SK-N-SH treated with all-trans-retinoic acid at 6 μM for 48 hours (cell line): ENCODE data around the gene CD79A.

Experiments
- ATAC-seq: fragments of 200-7000 bp; cut with Tn5 transposase; 3 replicates; pipeline ENCODE4 v1.9.1; 2020; ENCODE audit warnings: mild to moderate bottlenecking, moderate library complexity
- ARNTL ChIP-seq: fragments of 450-650 bp; formaldehyde crosslinking; IDR thresholded peaks from 2 replicates; pipeline ENCODE4 v1.5.0; 2020; ENCODE audit warnings: low read depth, mild to moderate bottlenecking, moderate library complexity, borderline replicate concordance
- BACH2 ChIP-seq: fragments of 250-450 bp; sonication (Bioruptor Pico); IDR thresholded peaks from 2 replicates; pipeline ENCODE4 v1.9.0; 2021; ENCODE audit warnings: mild to moderate bottlenecking, borderline replicate concordance
- CSDC2 ChIP-seq: fragments of 250-450 bp; sonication (Bioruptor Pico); IDR thresholded peaks from 2 replicates; pipeline ENCODE4 v1.5.0; 2020; ENCODE audit warnings: mild to moderate bottlenecking, moderate library complexity
- ESRRG ChIP-seq: fragments of 250-450 bp; sonication (Bioruptor Pico); IDR thresholded peaks from 2 replicates; pipeline ENCODE4 v1.6.1; 2021; ENCODE audit warnings: mild to moderate bottlenecking
- GLIS3 ChIP-seq: fragments of 250-450 bp; sonication (Bioruptor Pico); IDR thresholded peaks from 2 replicates; pipeline ENCODE4 v1.5.0; 2020; ENCODE audit warnings: mild to moderate bottlenecking, moderate library complexity
- ISL1 ChIP-seq: fragments of 250-450 bp; sonication (Bioruptor Pico); IDR thresholded peaks from 2 replicates; pipeline ENCODE4 v2.1.2; 2022; ENCODE audit warnings: mild to moderate bottlenecking, moderate library complexity
- OSR1 ChIP-seq: fragments of 250-450 bp; sonication (Bioruptor Pico); IDR thresholded peaks from 2 replicates; pipeline ENCODE4 v1.8.0; 2022; ENCODE audit warnings: moderate library complexity, mild to moderate bottlenecking, inconsistent platforms
- PPARA ChIP-seq: fragments of 250-450 bp; sonication (Bioruptor Pico); IDR thresholded peaks from 2 replicates; pipeline ENCODE4 v1.5.0; 2020; ENCODE audit warnings: mild to moderate bottlenecking, borderline replicate concordance
- RARB ChIP-seq: fragments of 250-450 bp; sonication (Bioruptor Pico); IDR thresholded peaks from 2 replicates; pipeline ENCODE4 v1.8.0; 2021; ENCODE audit warnings: mild to moderate bottlenecking, moderate library complexity
- SNAI2 ChIP-seq: fragments of 250-450 bp; sonication (Bioruptor Pico); IDR thresholded peaks from 2 replicates; pipeline ENCODE4 v1.5.0; 2020; ENCODE audit warnings: mild to moderate bottlenecking, moderate library complexity
- TOX ChIP-seq: fragments of 250-450 bp; sonication (Bioruptor Pico); IDR thresholded peaks from 2 replicates; pipeline ENCODE4 v1.8.0; 2021; ENCODE audit warnings: mild to moderate bottlenecking, moderate library complexity, borderline replicate concordance
- ZC3H10 ChIP-seq: fragments of 250-450 bp; sonication (Bioruptor Pico); IDR thresholded peaks from 2 replicates; pipeline ENCODE4 v1.5.1; 2021; ENCODE audit warnings: mild to moderate bottlenecking, moderate library complexity
- ZFP3 ChIP-seq: fragments of 250-450 bp; sonication (Bioruptor Pico); IDR thresholded peaks from 2 replicates; pipeline ENCODE4 v1.5.0; 2020; ENCODE audit warnings: mild to moderate bottlenecking, moderate library complexity
- ZFP30 ChIP-seq: fragments of 450-650 bp; formaldehyde crosslinking; IDR thresholded peaks from 2 replicates; pipeline ENCODE4 v1.5.0; 2022; ENCODE audit warnings: mild to moderate bottlenecking, moderate library complexity
- ZNF565 ChIP-seq: fragments of 450-650 bp; formaldehyde crosslinking; conservative IDR thresholded peaks from 2 replicates; pipeline ENCODE4 v1.5.0; 2020; ENCODE audit warnings: low read depth, mild to moderate bottlenecking, moderate library complexity
- ZNF70 ChIP-seq: fragments of 450-650 bp; formaldehyde crosslinking; IDR thresholded peaks from 2 replicates; pipeline ENCODE4 v1.5.0; 2020; ENCODE audit warnings: mild to moderate bottlenecking, moderate library complexity
- ZNF8 ChIP-seq: fragments of 450-650 bp; formaldehyde crosslinking; IDR thresholded peaks from 2 replicates; pipeline ENCODE4 v1.5.0; 2020; ENCODE audit warnings: mild to moderate bottlenecking, moderate library complexity
- TF ChIP-seq, protein P1 (sequence below): fragments of 250-450 bp; sonication (Bioruptor Pico); IDR thresholded peaks from 2 replicates; pipeline ENCODE4 v1.8.0; 2020; ENCODE audit warnings: mild to moderate bottlenecking, moderate library complexity, borderline replicate concordance
- TF ChIP-seq, protein P2 (sequence below): fragments of 250-450 bp; sonication (Bioruptor Pico); IDR thresholded peaks from 2 replicates; pipeline ENCODE4 v1.5.1; 2021; ENCODE audit warnings: mild to moderate bottlenecking, moderate library complexity
- TF ChIP-seq, protein P3 (sequence below): fragments of 250-450 bp; sonication (Bioruptor Pico); IDR thresholded peaks from 2 replicates; pipeline ENCODE4 v1.5.0; 2020; ENCODE audit warnings: mild to moderate bottlenecking, moderate library complexity
- TF ChIP-seq, protein P4 (sequence below): fragments of 250-450 bp; sonication (Bioruptor Pico); IDR thresholded peaks from 2 replicates; pipeline ENCODE4 v1.5.1; 2020; ENCODE audit warnings: low read depth, mild to moderate bottlenecking, moderate library complexity
- TF ChIP-seq, protein P5 (sequence below): fragments of 250-450 bp; sonication (Bioruptor Pico); IDR thresholded peaks from 2 replicates; pipeline ENCODE4 v1.8.0; 2021; ENCODE audit warnings: low read depth, mild to moderate bottlenecking, moderate library complexity, borderline replicate concordance

Gene CD79A

DNA sequence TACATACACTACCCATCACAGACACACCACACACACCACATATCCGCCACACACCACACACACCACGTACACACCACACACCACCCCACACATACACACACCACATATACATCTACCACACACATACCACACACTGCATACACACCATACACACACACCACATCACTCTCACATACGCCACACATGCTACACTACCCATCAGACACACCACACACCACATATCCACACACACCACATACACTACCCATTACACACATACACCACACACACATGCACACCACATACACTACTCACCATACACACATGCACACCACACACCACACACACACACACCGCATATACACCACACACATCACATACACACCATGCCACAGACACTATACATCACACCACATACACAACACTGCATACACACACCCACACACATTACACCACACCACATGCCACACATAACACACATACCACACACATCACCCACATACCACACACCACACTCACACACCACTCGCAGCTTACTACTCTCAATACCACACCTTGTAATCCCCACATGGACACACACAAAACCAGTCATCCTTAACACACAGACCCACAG is 41.7 kb downstream of the CD79A start:
- ATAC-seq = no peak
- TF ChIP-seq SNAI2 (no peak), CSDC2 (CRISPR knock-in tag) (no peak), PPARA (no peak), ARNTL (CRISPR knock-in tag) (no peak), TOX (CRISPR knock-in tag) (no peak), ZNF70 (CRISPR knock-in tag) (no peak), OSR1 (CRISPR knock-in tag) (no peak), GLIS3 (CRISPR knock-in tag) (no peak), ZFP3 (CRISPR knock-in tag) (no peak), BACH2 (CRISPR knock-in tag) (no peak), ZFP30 (CRISPR knock-in tag) (no peak), ZNF565 (CRISPR knock-in tag) (no peak)
- TF ChIP-seq, protein P1, sequence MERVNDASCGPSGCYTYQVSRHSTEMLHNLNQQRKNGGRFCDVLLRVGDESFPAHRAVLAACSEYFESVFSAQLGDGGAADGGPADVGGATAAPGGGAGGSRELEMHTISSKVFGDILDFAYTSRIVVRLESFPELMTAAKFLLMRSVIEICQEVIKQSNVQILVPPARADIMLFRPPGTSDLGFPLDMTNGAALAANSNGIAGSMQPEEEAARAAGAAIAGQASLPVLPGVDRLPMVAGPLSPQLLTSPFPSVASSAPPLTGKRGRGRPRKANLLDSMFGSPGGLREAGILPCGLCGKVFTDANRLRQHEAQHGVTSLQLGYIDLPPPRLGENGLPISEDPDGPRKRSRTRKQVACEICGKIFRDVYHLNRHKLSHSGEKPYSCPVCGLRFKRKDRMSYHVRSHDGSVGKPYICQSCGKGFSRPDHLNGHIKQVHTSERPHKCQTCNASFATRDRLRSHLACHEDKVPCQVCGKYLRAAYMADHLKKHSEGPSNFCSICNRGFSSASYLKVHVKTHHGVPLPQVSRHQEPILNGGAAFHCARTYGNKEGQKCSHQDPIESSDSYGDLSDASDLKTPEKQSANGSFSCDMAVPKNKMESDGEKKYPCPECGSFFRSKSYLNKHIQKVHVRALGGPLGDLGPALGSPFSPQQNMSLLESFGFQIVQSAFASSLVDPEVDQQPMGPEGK (CRISPR knock-in tag) = no peak
- TF ChIP-seq, protein P2, sequence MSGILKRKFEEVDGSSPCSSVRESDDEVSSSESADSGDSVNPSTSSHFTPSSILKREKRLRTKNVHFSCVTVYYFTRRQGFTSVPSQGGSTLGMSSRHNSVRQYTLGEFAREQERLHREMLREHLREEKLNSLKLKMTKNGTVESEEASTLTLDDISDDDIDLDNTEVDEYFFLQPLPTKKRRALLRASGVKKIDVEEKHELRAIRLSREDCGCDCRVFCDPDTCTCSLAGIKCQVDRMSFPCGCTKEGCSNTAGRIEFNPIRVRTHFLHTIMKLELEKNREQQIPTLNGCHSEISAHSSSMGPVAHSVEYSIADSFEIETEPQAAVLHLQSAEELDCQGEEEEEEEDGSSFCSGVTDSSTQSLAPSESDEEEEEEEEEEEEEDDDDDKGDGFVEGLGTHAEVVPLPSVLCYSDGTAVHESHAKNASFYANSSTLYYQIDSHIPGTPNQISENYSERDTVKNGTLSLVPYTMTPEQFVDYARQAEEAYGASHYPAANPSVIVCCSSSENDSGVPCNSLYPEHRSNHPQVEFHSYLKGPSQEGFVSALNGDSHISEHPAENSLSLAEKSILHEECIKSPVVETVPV (CRISPR knock-in tag) = no peak
- TF ChIP-seq, protein P3, sequence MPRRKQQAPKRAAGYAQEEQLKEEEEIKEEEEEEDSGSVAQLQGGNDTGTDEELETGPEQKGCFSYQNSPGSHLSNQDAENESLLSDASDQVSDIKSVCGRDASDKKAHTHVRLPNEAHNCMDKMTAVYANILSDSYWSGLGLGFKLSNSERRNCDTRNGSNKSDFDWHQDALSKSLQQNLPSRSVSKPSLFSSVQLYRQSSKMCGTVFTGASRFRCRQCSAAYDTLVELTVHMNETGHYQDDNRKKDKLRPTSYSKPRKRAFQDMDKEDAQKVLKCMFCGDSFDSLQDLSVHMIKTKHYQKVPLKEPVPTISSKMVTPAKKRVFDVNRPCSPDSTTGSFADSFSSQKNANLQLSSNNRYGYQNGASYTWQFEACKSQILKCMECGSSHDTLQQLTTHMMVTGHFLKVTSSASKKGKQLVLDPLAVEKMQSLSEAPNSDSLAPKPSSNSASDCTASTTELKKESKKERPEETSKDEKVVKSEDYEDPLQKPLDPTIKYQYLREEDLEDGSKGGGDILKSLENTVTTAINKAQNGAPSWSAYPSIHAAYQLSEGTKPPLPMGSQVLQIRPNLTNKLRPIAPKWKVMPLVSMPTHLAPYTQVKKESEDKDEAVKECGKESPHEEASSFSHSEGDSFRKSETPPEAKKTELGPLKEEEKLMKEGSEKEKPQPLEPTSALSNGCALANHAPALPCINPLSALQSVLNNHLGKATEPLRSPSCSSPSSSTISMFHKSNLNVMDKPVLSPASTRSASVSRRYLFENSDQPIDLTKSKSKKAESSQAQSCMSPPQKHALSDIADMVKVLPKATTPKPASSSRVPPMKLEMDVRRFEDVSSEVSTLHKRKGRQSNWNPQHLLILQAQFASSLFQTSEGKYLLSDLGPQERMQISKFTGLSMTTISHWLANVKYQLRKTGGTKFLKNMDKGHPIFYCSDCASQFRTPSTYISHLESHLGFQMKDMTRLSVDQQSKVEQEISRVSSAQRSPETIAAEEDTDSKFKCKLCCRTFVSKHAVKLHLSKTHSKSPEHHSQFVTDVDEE = no peak
- TF ChIP-seq, protein P4, sequence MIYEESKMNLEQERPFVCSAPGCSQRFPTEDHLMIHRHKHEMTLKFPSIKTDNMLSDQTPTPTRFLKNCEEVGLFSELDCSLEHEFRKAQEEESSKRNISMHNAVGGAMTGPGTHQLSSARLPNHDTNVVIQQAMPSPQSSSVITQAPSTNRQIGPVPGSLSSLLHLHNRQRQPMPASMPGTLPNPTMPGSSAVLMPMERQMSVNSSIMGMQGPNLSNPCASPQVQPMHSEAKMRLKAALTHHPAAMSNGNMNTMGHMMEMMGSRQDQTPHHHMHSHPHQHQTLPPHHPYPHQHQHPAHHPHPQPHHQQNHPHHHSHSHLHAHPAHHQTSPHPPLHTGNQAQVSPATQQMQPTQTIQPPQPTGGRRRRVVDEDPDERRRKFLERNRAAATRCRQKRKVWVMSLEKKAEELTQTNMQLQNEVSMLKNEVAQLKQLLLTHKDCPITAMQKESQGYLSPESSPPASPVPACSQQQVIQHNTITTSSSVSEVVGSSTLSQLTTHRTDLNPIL (CRISPR knock-in tag) = no peak

DNA sequence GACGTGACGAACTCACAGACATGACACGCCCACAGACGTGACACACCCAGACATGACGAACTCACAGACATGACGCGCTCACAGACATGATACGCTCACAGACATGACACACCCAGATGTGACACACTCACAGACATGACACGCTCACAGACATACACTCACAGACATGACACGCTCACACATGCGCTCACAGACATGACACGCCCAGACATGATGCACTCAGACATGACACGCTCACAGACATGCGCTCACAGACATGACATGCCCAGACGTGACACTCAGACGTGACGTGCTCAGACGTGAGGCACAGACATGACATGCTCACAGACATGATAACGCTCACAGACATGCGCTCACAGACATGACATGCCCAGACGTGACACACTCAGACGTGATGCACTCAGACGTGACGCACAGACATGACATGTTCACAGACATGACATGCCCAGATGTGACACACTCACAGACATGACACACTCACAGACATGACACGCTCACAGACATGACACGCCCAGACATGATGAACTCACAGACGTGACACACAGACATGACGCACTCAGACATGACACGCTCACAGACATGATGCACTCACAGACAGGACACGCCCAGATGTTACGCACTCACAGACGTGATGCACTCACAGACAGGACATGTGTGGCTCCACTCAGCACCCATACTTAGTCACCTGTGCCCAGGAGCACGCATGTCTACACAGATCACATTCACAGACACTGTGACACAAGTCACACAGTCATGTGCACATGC is 43.1 kb downstream of the CD79A start:
- TF ChIP-seq ZFP30 (CRISPR knock-in tag) = no peak
- TF ChIP-seq RARB (CRISPR knock-in tag) = no peak
- no peak for ATAC-seq

DNA sequence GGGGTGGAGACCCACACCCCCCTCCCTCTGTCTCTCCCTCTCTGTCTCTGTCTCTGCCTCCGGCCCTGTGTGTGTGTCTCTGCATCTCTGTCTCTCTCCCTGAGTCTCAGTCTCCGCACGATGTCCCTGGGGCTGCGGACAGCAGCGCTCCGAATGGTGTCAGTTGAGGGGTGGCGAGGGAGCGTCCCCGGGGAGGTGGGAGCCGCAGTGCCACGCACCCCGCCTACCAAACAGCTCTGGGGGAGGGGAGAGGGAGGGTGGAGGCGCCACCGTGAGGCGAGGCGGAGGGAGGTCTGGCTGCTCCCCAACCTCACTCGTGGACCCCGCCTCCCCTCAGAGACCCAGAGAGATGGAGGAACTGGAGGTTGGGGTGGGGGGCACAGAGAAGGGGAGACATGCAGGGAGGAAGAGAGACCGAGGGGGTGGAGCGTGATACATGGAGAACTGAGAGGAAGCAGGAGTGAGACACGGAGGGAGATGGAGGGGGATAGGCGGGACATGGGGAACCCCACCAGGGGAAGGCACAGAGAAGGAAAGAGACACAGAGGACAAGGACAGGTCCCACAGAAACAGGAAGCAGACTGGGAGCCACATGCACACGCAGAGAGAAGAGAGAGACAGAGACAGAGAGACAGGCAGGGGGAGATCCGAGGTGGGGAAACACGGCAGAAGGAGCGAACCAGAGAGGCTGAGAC is 44.0 kb downstream of the CD79A start:
- ATAC-seq = no peak
- TF ChIP-seq ZFP30 (CRISPR knock-in tag) = no peak
- TF ChIP-seq TOX (CRISPR knock-in tag) = no peak
- no peak for TF ChIP-seq ZNF565 (CRISPR knock-in tag)
- no peak for TF ChIP-seq ARNTL (CRISPR knock-in tag)
- no peak for TF ChIP-seq PPARA
- TF ChIP-seq, protein P5, sequence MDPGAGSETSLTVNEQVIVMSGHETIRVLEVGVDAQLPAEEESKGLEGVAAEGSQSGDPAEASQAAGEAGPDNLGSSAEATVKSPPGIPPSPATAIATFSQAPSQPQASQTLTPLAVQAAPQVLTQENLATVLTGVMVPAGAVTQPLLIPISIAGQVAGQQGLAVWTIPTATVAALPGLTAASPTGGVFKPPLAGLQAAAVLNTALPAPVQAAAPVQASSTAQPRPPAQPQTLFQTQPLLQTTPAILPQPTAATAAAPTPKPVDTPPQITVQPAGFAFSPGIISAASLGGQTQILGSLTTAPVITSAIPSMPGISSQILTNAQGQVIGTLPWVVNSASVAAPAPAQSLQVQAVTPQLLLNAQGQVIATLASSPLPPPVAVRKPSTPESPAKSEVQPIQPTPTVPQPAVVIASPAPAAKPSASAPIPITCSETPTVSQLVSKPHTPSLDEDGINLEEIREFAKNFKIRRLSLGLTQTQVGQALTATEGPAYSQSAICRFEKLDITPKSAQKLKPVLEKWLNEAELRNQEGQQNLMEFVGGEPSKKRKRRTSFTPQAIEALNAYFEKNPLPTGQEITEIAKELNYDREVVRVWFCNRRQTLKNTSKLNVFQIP (CRISPR knock-in tag) = no peak
- TF ChIP-seq ESRRG (CRISPR knock-in tag) = no peak
- TF ChIP-seq, protein P1 (CRISPR knock-in tag) = no peak
- TF ChIP-seq ZC3H10 (CRISPR knock-in tag) = no peak
- TF ChIP-seq RARB (CRISPR knock-in tag) = no peak
- no peak for TF ChIP-seq ISL1 (CRISPR knock-in tag)
- TF ChIP-seq, protein P2 (CRISPR knock-in tag) = no peak
- no peak for TF ChIP-seq CSDC2 (CRISPR knock-in tag)
- no peak for TF ChIP-seq ZNF8 (CRISPR knock-in tag)
- no peak for TF ChIP-seq SNAI2
- TF ChIP-seq BACH2 (CRISPR knock-in tag) = no peak
- TF ChIP-seq GLIS3 (CRISPR knock-in tag) = no peak
- no peak for TF ChIP-seq ZFP3 (CRISPR knock-in tag)
